Measurements from ENCODE around the gene INTS4. TPM values are rescaled to one million over a fixed set of nuclear protein-coding genes. Genes with fewer than 3 reads are reported as not detected.
"Not testable (repeated sequence)": the region's sequence is repeated elsewhere in the genome, so short reads cannot be mapped to it uniquely, and the experiment has no call there.

Gene INTS4
- total RNA-seq, 4 donors from 2014 or later = 18.8 to 73.9 (median 26.4) TPM

DNA sequence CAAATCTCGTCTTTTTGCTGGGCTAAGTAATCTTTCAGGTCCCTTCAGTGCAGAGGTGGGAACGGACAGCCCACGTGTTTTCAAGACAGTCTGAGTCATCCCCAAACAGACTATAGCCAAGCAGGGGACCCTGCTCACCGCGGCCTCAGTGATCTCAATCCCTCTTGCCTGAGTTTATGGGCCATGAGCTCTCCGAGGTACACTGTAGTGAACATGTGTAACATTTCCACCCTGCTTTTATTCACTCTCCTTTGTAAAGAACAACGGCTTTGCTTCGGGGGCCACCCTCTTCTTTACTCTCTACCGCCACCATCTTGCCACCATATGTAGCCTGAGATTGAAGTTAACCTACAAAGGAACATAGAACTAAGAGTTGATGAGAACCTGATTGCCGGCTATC lies 40.2 kb upstream of the INTS4 start:
- Histone ChIP-seq H3K36me3 (no peaks in the 10 kb centered on the region), H3K27ac (no peak overlapping the region), H3K4me1 (peaks cover 9% of the 10 kb centered on the region), H3K9me3 (no peaks in the 10 kb centered on the region), H3K4me3 (no peak overlapping the region), H3K27me3 (no peaks in the 10 kb centered on the region)
- TF ChIP-seq POLR2AphosphoS5 (IDR thresholded peaks at IDR 0.05) = no peak
- TF ChIP-seq EP300 (IDR thresholded peaks at IDR 0.05) = no peak
- TF ChIP-seq CTCF (IDR thresholded peaks at IDR 0.05) = no peak
- TF ChIP-seq POLR2A (IDR thresholded peaks at IDR 0.05) = no peak
- no peak for DNase-seq (ENCODE audit: low spot score in 2 of 2)
- WGBS = 69% methylated on average over 10 of the region's 10 CpGs

DNA sequence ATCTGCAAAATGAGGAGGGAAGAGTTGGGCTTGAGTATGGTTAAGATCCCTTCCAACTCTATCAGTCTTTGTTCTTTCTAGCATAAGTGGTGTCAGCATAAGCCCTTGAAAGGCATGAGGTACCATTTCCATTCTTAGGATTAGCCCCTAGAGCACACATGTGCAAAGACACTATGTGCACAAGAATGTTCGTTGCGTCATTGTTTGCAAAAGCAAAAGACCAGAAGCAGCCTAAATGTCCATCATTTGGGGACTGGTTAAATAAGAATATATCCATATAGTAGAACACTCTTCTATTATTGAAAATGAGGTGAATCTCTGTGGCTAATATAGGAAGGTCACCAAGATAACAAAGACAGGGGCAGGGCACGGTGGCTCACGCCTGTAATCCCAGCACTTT lies 38.6 kb upstream of the INTS4 start:
- 93% methylated on average over 4 of the region's 4 CpGs for WGBS
- no peaks in the 10 kb centered on the region for H3K27me3 ChIP-seq
- no peak for DNase-seq (ENCODE audit: low spot score in 2 of 2)
- no peaks in the 10 kb centered on the region for H3K36me3 ChIP-seq
- no peaks in the 10 kb centered on the region for H3K9me3 ChIP-seq
- H3K4me3 ChIP-seq = no peak overlapping the region
- TF ChIP-seq CTCF (IDR thresholded peaks at IDR 0.05) = no peak
- TF ChIP-seq EP300 (IDR thresholded peaks at IDR 0.05) = no peak
- no peak for TF ChIP-seq POLR2A (IDR thresholded peaks at IDR 0.05)
- TF ChIP-seq POLR2AphosphoS5 (IDR thresholded peaks at IDR 0.05) = no peak
- H3K4me1 ChIP-seq = peaks cover 7% of the 10 kb centered on the region
- H3K27ac ChIP-seq = no peak overlapping the region

DNA sequence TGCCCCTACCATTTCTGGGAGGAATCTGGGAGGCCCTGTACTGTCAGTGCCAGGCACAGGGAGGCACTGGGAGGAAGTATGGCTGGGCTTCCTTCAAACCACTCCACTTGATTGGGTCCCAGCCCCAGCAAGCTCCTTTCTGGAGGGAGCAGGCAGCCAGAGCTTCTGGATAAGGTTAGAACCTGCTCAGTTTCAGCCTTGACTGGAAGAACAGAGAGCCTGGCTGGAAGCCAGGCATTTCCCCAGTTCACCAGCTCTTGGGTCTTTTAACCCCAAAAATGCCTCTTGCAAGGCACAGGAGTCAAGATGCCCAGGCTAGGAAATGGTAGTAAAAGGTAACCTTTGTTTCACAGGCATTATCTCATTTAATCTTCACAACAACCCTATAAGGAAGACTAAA lies 37.6 kb upstream of the INTS4 start:
- H3K4me3 ChIP-seq = no peak overlapping the region
- no peak for TF ChIP-seq EP300 (IDR thresholded peaks at IDR 0.05)
- no peak for TF ChIP-seq CTCF (IDR thresholded peaks at IDR 0.05)
- TF ChIP-seq POLR2A (IDR thresholded peaks at IDR 0.05) = no peak
- H3K27ac ChIP-seq = no peak overlapping the region
- H3K36me3 ChIP-seq = no peaks in the 10 kb centered on the region
- no peaks in the 10 kb centered on the region for H3K27me3 ChIP-seq
- H3K9me3 ChIP-seq = no peaks in the 10 kb centered on the region
- no peak for DNase-seq (ENCODE audit: low spot score in 2 of 2)
- H3K4me1 ChIP-seq = peaks cover 7% of the 10 kb centered on the region

GRCh38 chr11:78031629-78032028 lies 37.2 kb upstream of the INTS4 start:
- H3K9me3 ChIP-seq = no peaks in the 10 kb centered on the region
- H3K27ac ChIP-seq = no peak overlapping the region
- TF ChIP-seq POLR2AphosphoS5 (IDR thresholded peaks at IDR 0.05) (no peak), CTCF (IDR thresholded peaks at IDR 0.05) (no peak), EP300 (IDR thresholded peaks at IDR 0.05) (no peak), POLR2A (IDR thresholded peaks at IDR 0.05) (no peak)
- no peaks in the 10 kb centered on the region for H3K27me3 ChIP-seq
- peaks cover 7% of the 10 kb centered on the region for H3K4me1 ChIP-seq
- no peaks in the 10 kb centered on the region for H3K36me3 ChIP-seq
- DNase-seq (ENCODE audit: low spot score in 2 of 2) = no peak
- WGBS = 96% methylated on average over 3 of the region's 3 CpGs
- no peak overlapping the region for H3K4me3 ChIP-seq

GRCh38 chr11:78030429-78031325 lies 36.2 kb upstream of the INTS4 start:
- peaks cover 7% of the 10 kb centered on the region for H3K4me1 ChIP-seq
- no peaks in the 10 kb centered on the region for H3K36me3 ChIP-seq
- no peak overlapping the region for H3K27ac ChIP-seq
- H3K27me3 ChIP-seq = no peaks in the 10 kb centered on the region
- no peak for DNase-seq (ENCODE audit: low spot score in 2 of 2)
- 26% methylated on average over 7 of the region's 7 CpGs for WGBS
- no peaks in the 10 kb centered on the region for H3K9me3 ChIP-seq
- H3K4me3 ChIP-seq = no peak overlapping the region
- TF ChIP-seq POLR2A (IDR thresholded peaks at IDR 0.05) (no peak), EP300 (IDR thresholded peaks at IDR 0.05) (no peak), CTCF (IDR thresholded peaks at IDR 0.05) (no peak), POLR2AphosphoS5 (IDR thresholded peaks at IDR 0.05) (no peak)

DNA sequence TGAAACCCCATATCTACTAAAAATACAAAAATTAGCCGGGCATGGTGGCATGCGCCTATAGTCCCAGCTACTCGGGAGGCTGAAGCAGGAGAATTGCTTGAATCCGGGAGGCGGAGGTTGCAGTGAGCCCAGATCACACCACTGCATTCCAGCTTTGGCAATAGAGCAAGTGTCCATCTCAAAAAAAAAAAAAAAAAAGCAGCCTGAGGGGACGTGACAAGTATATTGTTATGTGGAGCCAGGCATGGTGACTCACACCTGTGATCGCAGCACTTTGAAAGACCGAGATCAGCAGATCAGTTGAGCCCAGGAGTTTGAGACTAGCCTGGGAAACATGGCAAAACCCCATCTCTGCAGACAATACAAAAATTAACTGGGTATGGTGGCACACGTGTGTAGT lies 34.0 kb upstream of the INTS4 start:
- not testable (repeated sequence) for H3K27me3 ChIP-seq; H3K4me3 ChIP-seq; H3K9me3 ChIP-seq; H3K4me1 ChIP-seq; H3K27ac ChIP-seq; H3K36me3 ChIP-seq; DNase-seq (ENCODE audit: low spot score in 2 of 2)
- 70% methylated on average over 9 of the region's 9 CpGs for WGBS
